Glutamatergic neuron (in vitro differentiated cells): ENCODE results near the gene PPHLN1. TPM values are rescaled to one million over a fixed set of nuclear protein-coding genes. Genes with fewer than 3 reads are reported as not detected.

Experiments used
- DNase-seq: peaks from one replicate; pipeline ENCODE4 v3.0.0; 2022
- H3K27ac Mint-ChIP-seq: one replicate; pipeline ENCODE4 v1.8.0; 2020; ENCODE audit warnings: mild to moderate bottlenecking, mixed read lengths, inconsistent platforms; ENCODE audit not compliant: unreplicated experiment
- H3K27me3 Mint-ChIP-seq: one replicate; pipeline ENCODE4 v1.8.0; 2020; ENCODE audit warnings: mild to moderate bottlenecking, moderate library complexity, mixed read lengths, inconsistent platforms; ENCODE audit not compliant: unreplicated experiment
- H3K36me3 Mint-ChIP-seq: one replicate; pipeline ENCODE4 v1.8.0; 2020; ENCODE audit warnings: mild to moderate bottlenecking, mixed read lengths, inconsistent platforms; ENCODE audit not compliant: unreplicated experiment
- H3K4me1 Mint-ChIP-seq: one replicate; pipeline ENCODE4 v1.8.0; 2020; ENCODE audit warnings: mild to moderate bottlenecking, low read depth, mixed read lengths, inconsistent platforms; ENCODE audit not compliant: unreplicated experiment
- H3K4me3 Mint-ChIP-seq: one replicate; pipeline ENCODE4 v1.8.0; 2020; ENCODE audit warnings: mild to moderate bottlenecking, mixed read lengths, inconsistent platforms; ENCODE audit not compliant: unreplicated experiment
- H3K9me3 Mint-ChIP-seq: one replicate; pipeline ENCODE4 v1.8.0; 2020; ENCODE audit warnings: mild to moderate bottlenecking, moderate library complexity, mixed read lengths, inconsistent platforms; ENCODE audit not compliant: unreplicated experiment
- total RNA-seq: library from RNA; stranded (reverse); fragmentation: NEBNext Ultra II Directional; extraction: Animal tissue kit (Norgen Biotek cat#: 25700); gene quantifications from one replicate; pipeline ENCODE4 v1.2.1, GENCODE V29; 2021; ENCODE audit not compliant: unreplicated experiment
- TF ChIP-seq, protein P1 (sequence below): fragments of 200-600 bp; sonication (generic); IDR thresholded peaks from one replicate; pipeline ENCODE4 v1.5.0; 2021; ENCODE audit not compliant: partially characterized antibody, unreplicated experiment

Gene PPHLN1
- total RNA-seq, 1 donor from 2014 or later, result 64.4 TPM

- Mint-ChIP-seq H3K4me1 (peaks cover 8% of the 10 kb centered on the region), H3K36me3 (peaks cover 6% of the 10 kb centered on the region)
- DNase-seq, result no peak
Measured at GRCh38 chr12:42458575-42458974, 132.6 kb downstream of the PPHLN1 start.

GRCh38 chr12:42459336-42459847 lies 133.4 kb downstream of the PPHLN1 start:
- TF ChIP-seq, protein P1, sequence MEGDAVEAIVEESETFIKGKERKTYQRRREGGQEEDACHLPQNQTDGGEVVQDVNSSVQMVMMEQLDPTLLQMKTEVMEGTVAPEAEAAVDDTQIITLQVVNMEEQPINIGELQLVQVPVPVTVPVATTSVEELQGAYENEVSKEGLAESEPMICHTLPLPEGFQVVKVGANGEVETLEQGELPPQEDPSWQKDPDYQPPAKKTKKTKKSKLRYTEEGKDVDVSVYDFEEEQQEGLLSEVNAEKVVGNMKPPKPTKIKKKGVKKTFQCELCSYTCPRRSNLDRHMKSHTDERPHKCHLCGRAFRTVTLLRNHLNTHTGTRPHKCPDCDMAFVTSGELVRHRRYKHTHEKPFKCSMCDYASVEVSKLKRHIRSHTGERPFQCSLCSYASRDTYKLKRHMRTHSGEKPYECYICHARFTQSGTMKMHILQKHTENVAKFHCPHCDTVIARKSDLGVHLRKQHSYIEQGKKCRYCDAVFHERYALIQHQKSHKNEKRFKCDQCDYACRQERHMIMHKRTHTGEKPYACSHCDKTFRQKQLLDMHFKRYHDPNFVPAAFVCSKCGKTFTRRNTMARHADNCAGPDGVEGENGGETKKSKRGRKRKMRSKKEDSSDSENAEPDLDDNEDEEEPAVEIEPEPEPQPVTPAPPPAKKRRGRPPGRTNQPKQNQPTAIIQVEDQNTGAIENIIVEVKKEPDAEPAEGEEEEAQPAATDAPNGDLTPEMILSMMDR, result no peak
- Mint-ChIP-seq H3K27me3 (peaks cover 2% of the 10 kb centered on the region), H3K4me1 (peaks cover 8% of the 10 kb centered on the region), H3K4me3 (no peak overlapping the region), H3K9me3 (peaks cover 6% of the 10 kb centered on the region), H3K27ac (no peak overlapping the region), H3K36me3 (peaks cover 6% of the 10 kb centered on the region)
- no peak for DNase-seq

More at GRCh38 chr12:42458575-42458974, 132.6 kb downstream of the PPHLN1 start:
- TF ChIP-seq, protein P1, result no peak
- H3K9me3 Mint-ChIP-seq, result peaks cover 6% of the 10 kb centered on the region
- no peak overlapping the region for H3K4me3 Mint-ChIP-seq
- H3K27me3 Mint-ChIP-seq, result peaks cover 2% of the 10 kb centered on the region
- no peak overlapping the region for H3K27ac Mint-ChIP-seq

DNA sequence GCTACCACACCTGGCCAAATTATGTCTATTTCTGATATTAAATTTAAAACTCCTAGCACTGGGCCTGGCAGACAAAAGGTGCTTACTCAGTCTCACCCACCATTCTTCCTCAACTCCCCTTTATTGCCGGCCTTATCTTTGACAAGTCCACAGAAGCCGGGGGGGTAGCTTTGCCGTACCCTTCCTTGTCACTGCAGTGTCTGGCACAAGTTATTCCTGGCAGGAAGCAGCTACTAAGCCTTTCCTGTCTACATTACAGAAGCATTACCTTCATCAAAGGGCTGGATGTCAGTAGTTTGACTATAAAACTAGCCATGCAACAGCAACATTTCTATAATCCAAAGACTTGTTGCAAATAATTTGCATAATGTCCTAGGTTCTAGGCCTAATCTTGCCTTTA lies 136.5 kb downstream of the PPHLN1 start:
- peaks cover 8% of the 10 kb centered on the region for H3K4me1 Mint-ChIP-seq
- H3K27me3 Mint-ChIP-seq, result peaks cover 2% of the 10 kb centered on the region
- TF ChIP-seq, protein P1, result no peak
- H3K27ac Mint-ChIP-seq, result no peak overlapping the region
- H3K9me3 Mint-ChIP-seq, result peaks cover 3% of the 10 kb centered on the region
- no peak overlapping the region for H3K4me3 Mint-ChIP-seq
- DNase-seq, result no peak
- H3K36me3 Mint-ChIP-seq, result peaks cover 6% of the 10 kb centered on the region

DNA sequence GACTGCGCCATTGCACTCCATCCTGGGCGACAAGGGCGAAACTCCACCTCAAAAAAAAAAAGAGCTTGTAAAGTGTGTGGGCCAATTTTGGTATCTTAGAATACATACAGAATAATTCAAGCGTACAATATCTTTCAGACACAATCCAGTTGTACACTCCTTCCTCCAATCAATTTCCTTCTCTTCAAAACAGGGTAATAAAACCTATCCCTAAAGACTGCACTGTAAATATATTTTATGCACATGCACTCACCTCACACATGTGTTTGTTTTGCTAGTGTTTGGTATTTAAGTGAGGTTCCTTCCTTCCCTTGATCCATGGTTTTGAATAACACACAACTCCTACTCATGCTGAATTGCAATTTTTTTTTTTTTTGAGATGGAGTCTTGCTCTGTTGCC lies 137.7 kb downstream of the PPHLN1 start:
- H3K36me3 Mint-ChIP-seq, result peaks cover 6% of the 10 kb centered on the region
- peaks cover 6% of the 10 kb centered on the region for H3K4me1 Mint-ChIP-seq
- H3K27ac Mint-ChIP-seq, result no peak overlapping the region
- no peak overlapping the region for H3K4me3 Mint-ChIP-seq
- DNase-seq, result no peak
- TF ChIP-seq, protein P1, result no peak
- peaks cover 2% of the 10 kb centered on the region for H3K27me3 Mint-ChIP-seq
- peaks cover 3% of the 10 kb centered on the region for H3K9me3 Mint-ChIP-seq

GRCh38 chr12:42468341-42468821 lies 142.4 kb downstream of the PPHLN1 start:
- no peak for DNase-seq
- Mint-ChIP-seq H3K27ac (no peak overlapping the region), H3K4me1 (no peaks in the 10 kb centered on the region), H3K4me3 (no peak overlapping the region), H3K36me3 (no peaks in the 10 kb centered on the region), H3K9me3 (no peaks in the 10 kb centered on the region), H3K27me3 (no peaks in the 10 kb centered on the region)
- TF ChIP-seq, protein P1, result no peak
